HCT116 (cell line): ENCODE results near the gene ACTL6B. TPM values are rescaled to one million over a fixed set of nuclear protein-coding genes. Genes with fewer than 3 reads are reported as not detected.

Source experiments
- ATAC-seq: fragments of 200-7000 bp; cut with Tn5 transposase; 2 replicates; pipeline ENCODE4 v1.9.1; 2020; ENCODE audit warnings: mild to moderate bottlenecking, moderate library complexity
- BruUV-seq: library from RNA; stranded (reverse); fragments of 400-500 nt; replicated peaks from 2 replicates; lab custom pipeline; 2021; lab: Mats Ljungman, UMichigan
- CTCF ChIA-PET: fragments of 300-600 bp; sonication (Branson Sonifier 250); formaldehyde crosslinking; loops from one replicate; lab custom pipeline; 2021; ENCODE audit warnings: antibody characterized with exemption; lab: Charles Lee
- POLR2A ChIA-PET: fragments of 300-600, 350-600 bp; sonication (Branson Sonifier 250); formaldehyde crosslinking; loops from one replicate; lab custom pipeline; 2021; ENCODE audit warnings: antibody characterized with exemption; lab: Charles Lee
- RAD21 ChIA-PET, 2 experiments: fragments of 300-600 bp; sonication (Branson Sonifier 250); formaldehyde crosslinking; loops; one replicate each; lab custom pipeline; 2023; ENCODE audit warnings: low total read pairs in 2 of 2; ENCODE audit not compliant: uncharacterized antibody in 2 of 2, unreplicated experiment in 2 of 2, low non-redundant PET in 1 of 2; lab: Charles Lee
- DNase-seq: peaks from one replicate; pipeline ENCODE4 v3.0.0-alpha.2; 2010; ENCODE audit warnings: low read depth, low spot score
- H2AFZ ChIP-seq: fragments of 200-600 bp; shearing (Covaris generic), sonication (generic); 2 replicates; pipeline ENCODE4 v1.6.1; 2017; ENCODE audit warnings: low read depth, mixed run types, mixed read lengths, antibody characterized with exemption, low read length; ENCODE audit not compliant: poor library complexity, severe bottlenecking
- H3K27ac ChIP-seq: 2 replicates; pipeline ENCODE4 v1.5.1; 2012; ENCODE audit warnings: low read depth, low read length
- H3K27me3 ChIP-seq: fragments of 200-600 bp; sonication (generic); 2 replicates; pipeline ENCODE4 v1.6.1; 2016; ENCODE audit warnings: mixed run types, low read length, mixed read lengths; ENCODE audit not compliant: insufficient read depth
- H3K36me3 ChIP-seq, 2 experiments: fragments of 200-500 bp in 1 of 2; fragments of 200-600 bp in 1 of 2; sonication (Bioruptor generic) in 1 of 2; sonication (generic) in 1 of 2; 2 replicates each; pipeline versions ENCODE4 v1.5.1 to v1.6.1; 2014 to 2016; ENCODE audit warnings: low read length in 2 of 2, inconsistent platforms in 1 of 2, mixed read lengths in 1 of 2, mixed run types in 1 of 2; ENCODE audit not compliant: insufficient read depth in 2 of 2, control insufficient read depth in 1 of 2
- H3K4me1 ChIP-seq, 2 experiments: fragments of 200-600 bp in 1 of 2; sonication (generic) in 1 of 2; 2 replicates each; pipeline versions ENCODE4 v1.5.1 to v1.6.1; 2012 to 2017; ENCODE audit warnings: low read length in 2 of 2, inconsistent platforms in 1 of 2, mild to moderate bottlenecking in 1 of 2, mixed read lengths in 1 of 2, mixed run types in 1 of 2, moderate library complexity in 1 of 2; ENCODE audit not compliant: insufficient read depth in 2 of 2, control insufficient read depth in 1 of 2
- H3K4me2 ChIP-seq: fragments of 200-600 bp; sonication (generic); 2 replicates; pipeline ENCODE4 v1.6.1; 2017; ENCODE audit warnings: mixed run types, low read length, mixed read lengths
- H3K4me3 ChIP-seq, 2 experiments: fragments of 200-600 bp in 1 of 2; sonication (generic) in 1 of 2; replicated peaks in 1 of 2; 2 replicates each; pipeline ENCODE4 v1.5.1; 2011 to 2016; ENCODE audit warnings: low read length in 2 of 2, control low read depth in 1 of 2, low read depth in 1 of 2, mild to moderate bottlenecking in 1 of 2, mixed read lengths in 1 of 2, mixed run types in 1 of 2
- H3K79me2 ChIP-seq: fragments of 200-600 bp; sonication (generic); 2 replicates; pipeline ENCODE4 v1.6.1; 2017; ENCODE audit warnings: mild to moderate bottlenecking, mixed run types, low read length, moderate library complexity, mixed read lengths; ENCODE audit not compliant: insufficient read depth
- H3K9ac ChIP-seq: fragments of 200-600 bp; sonication (generic); 2 replicates; pipeline ENCODE4 v1.6.1; 2016; ENCODE audit warnings: low read length, mixed read lengths
- H3K9me2 ChIP-seq: fragments of 200-600 bp; sonication (generic), shearing (Covaris generic); 2 replicates; pipeline ENCODE4 v1.6.1; 2017; ENCODE audit warnings: mixed run types, mild to moderate bottlenecking, moderate library complexity; ENCODE audit not compliant: insufficient read depth
- H3K9me3 ChIP-seq, 2 experiments: fragments of 200-500 bp in 1 of 2; fragments of 200-600 bp in 1 of 2; sonication (Bioruptor generic) in 1 of 2; sonication (generic) in 1 of 2; 2 replicates each; pipeline ENCODE4 v1.6.1; 2014 to 2017; ENCODE audit warnings: low read length in 2 of 2, mixed read lengths in 2 of 2, inconsistent platforms in 1 of 2, low read depth in 1 of 2, mild to moderate bottlenecking in 1 of 2, mixed run types in 1 of 2, moderate library complexity in 1 of 2; ENCODE audit not compliant: control insufficient read depth in 1 of 2, insufficient read depth in 1 of 2
- H4K20me1 ChIP-seq: fragments of 200-600 bp; sonication (generic), shearing (Covaris generic); 2 replicates; pipeline ENCODE4 v1.6.1; 2017; ENCODE audit warnings: mixed run types, mild to moderate bottlenecking, moderate library complexity; ENCODE audit not compliant: insufficient read depth
- CBX3 ChIP-seq: IDR thresholded peaks from 2 replicates; pipeline ENCODE4 v1.6.1; 2012; ENCODE audit warnings: low read depth
- CEBPB ChIP-seq: IDR thresholded peaks from 2 replicates; pipeline ENCODE4 v1.6.1; 2012; ENCODE audit warnings: low read depth
- CTCF ChIP-seq, 3 experiments: fragments of 200-600 bp in 1 of 3; sonication (generic) in 1 of 3; IDR thresholded peaks in 2 of 3; conservative IDR thresholded peaks in 1 of 3; 2 replicates each; pipeline ENCODE4 v1.5.1; 2012 to 2017; ENCODE audit warnings: low read depth in 2 of 3, low read length in 2 of 3, antibody characterized with exemption in 1 of 3, borderline replicate concordance in 1 of 3, control low read depth in 1 of 3, mild to moderate bottlenecking in 1 of 3, mixed read lengths in 1 of 3, mixed run types in 1 of 3, moderate library complexity in 1 of 3; ENCODE audit not compliant: insufficient read depth in 1 of 3
- EGR1 ChIP-seq: IDR thresholded peaks from 2 replicates; pipeline ENCODE4 v1.6.1; 2012; ENCODE audit warnings: low read depth
- ELF1 ChIP-seq: IDR thresholded peaks from 2 replicates; pipeline ENCODE4 v1.6.1; 2012; ENCODE audit warnings: low read depth, borderline replicate concordance
- EZH2 ChIP-seq: fragments of 200-600 bp; sonication (generic); IDR thresholded peaks from 2 replicates; pipeline ENCODE4 v1.6.1; 2017; ENCODE audit warnings: antibody characterized with exemption, mixed run types
- EZH2phosphoT487 ChIP-seq: fragments of 200-600 bp; IDR thresholded peaks from 2 replicates; pipeline ENCODE4 v1.6.1; 2018; ENCODE audit warnings: antibody characterized with exemption, borderline replicate concordance
- FOSL1 ChIP-seq: IDR thresholded peaks from 2 replicates; pipeline ENCODE4 v1.6.1; 2012; ENCODE audit warnings: low read depth
- JUND ChIP-seq: IDR thresholded peaks from 2 replicates; pipeline ENCODE4 v1.6.1; 2012
- MAX ChIP-seq: IDR thresholded peaks from 2 replicates; pipeline ENCODE4 v1.6.1; 2012
- RAD21 ChIP-seq: IDR thresholded peaks from 2 replicates; pipeline ENCODE4 v1.6.1; 2012; ENCODE audit warnings: low read depth, mild to moderate bottlenecking
- SRF ChIP-seq: IDR thresholded peaks from 2 replicates; pipeline ENCODE4 v1.6.1; 2012; ENCODE audit warnings: low read depth
- TCF7L2 ChIP-seq: IDR thresholded peaks from 2 replicates; pipeline ENCODE4 v1.7.0; 2011; ENCODE audit warnings: borderline replicate concordance, inconsistent platforms; ENCODE audit not compliant: insufficient read depth, insufficient read length; ENCODE audit errors: extremely low read depth
- ZBTB33 ChIP-seq: IDR thresholded peaks from 2 replicates; pipeline ENCODE4 v1.6.1; 2011; ENCODE audit warnings: mild to moderate bottlenecking, low read length, moderate library complexity; ENCODE audit not compliant: insufficient replicate concordance; ENCODE audit errors: extremely low read depth
- ZNF274 ChIP-seq: fragments of 200-500 bp; sonication (Bioruptor generic); IDR thresholded peaks from 2 replicates; pipeline ENCODE4 v1.6.1; 2014; ENCODE audit warnings: mild to moderate bottlenecking, low read depth, low read length, inconsistent platforms
- intact Hi-C: fragments of 100-400 bp; cut with micrococcal nuclease; formaldehyde crosslinking; loops from 2 replicates; pipeline ENCODE4 v1.10.0; 2022
- total RNA-seq: library from RNA; stranded (reverse); gene quantifications from one replicate; pipeline ENCODE4 v1.2.1, GENCODE V29; 2021; ENCODE audit not compliant: unreplicated experiment
- TF ChIP-seq, protein P1 (sequence below): IDR thresholded peaks from 2 replicates; pipeline ENCODE4 v1.6.1; 2012; ENCODE audit warnings: low read depth

ACTL6B gene
- total RNA-seq, 1 experiment from 2014 or later, result not detected

GRCh38 chr7:100667331-100668068 is 11.3 kb upstream of the ACTL6B start:
- Histone ChIP-seq H3K9ac (no peak overlapping the region), H3K27me3 (no peaks in the 10 kb centered on the region), H3K9me2 (no peaks in the 10 kb centered on the region), H3K4me1 (peaks cover 1 to 8% of the 10 kb centered on the region in 2 experiments; a peak in 3 of 4 replicates)
- BruUV-seq, result no TSS peak
- ChIA-PET RAD21 (interaction anchor here in 1 of 2 experiments (0.5 kb wide), 1 partner anchor 44 kb away, joined by 4 read pairs; no protein-coding TSS in a partner anchor), POLR2A (no interaction called here)
- TF ChIP-seq EZH2phosphoT487 (no peak), CTCF (IDR thresholded peaks at IDR 0.05 in 2 of 3, conservative IDR thresholded peaks at IDR 0.05 in 1 of 3; ENCODE audit: borderline replicate concordance in 1 of 3, insufficient read depth in 1 of 3, low read depth in 2 of 3, low read length in 2 of 3) (no peak), TCF7L2 (no peak), CBX3 (no peak), CEBPB (no peak), ZBTB33 (no peak), MAX (no peak), EGR1 (no peak), JUND (no peak), ZNF274 (no peak), SRF (no peak), RAD21 (no peak), EZH2 (no peak), ELF1 (no peak), FOSL1 (no peak)
- TF ChIP-seq, protein P1, sequence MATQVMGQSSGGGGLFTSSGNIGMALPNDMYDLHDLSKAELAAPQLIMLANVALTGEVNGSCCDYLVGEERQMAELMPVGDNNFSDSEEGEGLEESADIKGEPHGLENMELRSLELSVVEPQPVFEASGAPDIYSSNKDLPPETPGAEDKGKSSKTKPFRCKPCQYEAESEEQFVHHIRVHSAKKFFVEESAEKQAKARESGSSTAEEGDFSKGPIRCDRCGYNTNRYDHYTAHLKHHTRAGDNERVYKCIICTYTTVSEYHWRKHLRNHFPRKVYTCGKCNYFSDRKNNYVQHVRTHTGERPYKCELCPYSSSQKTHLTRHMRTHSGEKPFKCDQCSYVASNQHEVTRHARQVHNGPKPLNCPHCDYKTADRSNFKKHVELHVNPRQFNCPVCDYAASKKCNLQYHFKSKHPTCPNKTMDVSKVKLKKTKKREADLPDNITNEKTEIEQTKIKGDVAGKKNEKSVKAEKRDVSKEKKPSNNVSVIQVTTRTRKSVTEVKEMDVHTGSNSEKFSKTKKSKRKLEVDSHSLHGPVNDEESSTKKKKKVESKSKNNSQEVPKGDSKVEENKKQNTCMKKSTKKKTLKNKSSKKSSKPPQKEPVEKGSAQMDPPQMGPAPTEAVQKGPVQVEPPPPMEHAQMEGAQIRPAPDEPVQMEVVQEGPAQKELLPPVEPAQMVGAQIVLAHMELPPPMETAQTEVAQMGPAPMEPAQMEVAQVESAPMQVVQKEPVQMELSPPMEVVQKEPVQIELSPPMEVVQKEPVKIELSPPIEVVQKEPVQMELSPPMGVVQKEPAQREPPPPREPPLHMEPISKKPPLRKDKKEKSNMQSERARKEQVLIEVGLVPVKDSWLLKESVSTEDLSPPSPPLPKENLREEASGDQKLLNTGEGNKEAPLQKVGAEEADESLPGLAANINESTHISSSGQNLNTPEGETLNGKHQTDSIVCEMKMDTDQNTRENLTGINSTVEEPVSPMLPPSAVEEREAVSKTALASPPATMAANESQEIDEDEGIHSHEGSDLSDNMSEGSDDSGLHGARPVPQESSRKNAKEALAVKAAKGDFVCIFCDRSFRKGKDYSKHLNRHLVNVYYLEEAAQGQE, result no peak
- TF ChIP-seq, all 23 proteins: peak for 0
- Histone ChIP-seq H3K27ac (no peak overlapping the region), H3K36me3 (no peaks in the 10 kb centered on the region), H4K20me1 (no peaks in the 10 kb centered on the region), H3K4me3 (no peak overlapping the region), H3K4me2 (no peak overlapping the region), H3K79me2 (no peaks in the 10 kb centered on the region), H2AFZ (no peak overlapping the region), H3K9me3 (no peaks in the 10 kb centered on the region)
- DNase-seq (no peak), ATAC-seq (no peak)
- intact Hi-C loops, result no loop called here
- CTCF ChIA-PET, result interaction anchor here (1.1 kb wide), 1 partner anchor 38 kb away, joined by 3 read pairs; no protein-coding TSS in a partner anchor
